HCT116 (cell line): ENCODE data around the gene GGCX.

Source experiments
- EZH2phosphoT487 ChIP-seq: fragments of 200-600 bp; IDR thresholded peaks from 2 replicates; pipeline ENCODE4 v1.6.1; 2018; ENCODE audit warnings: antibody characterized with exemption, borderline replicate concordance
- POLR2A ChIP-seq: IDR thresholded peaks from 2 replicates; pipeline ENCODE4 v1.7.0; 2011; ENCODE audit warnings: borderline replicate concordance; ENCODE audit not compliant: insufficient read depth, insufficient read length; ENCODE audit errors: extremely low read depth
- POLR2AphosphoS5 ChIP-seq: IDR thresholded peaks from 2 replicates; pipeline ENCODE4 v1.6.1; 2011; ENCODE audit warnings: mild to moderate bottlenecking, low read depth, low read length, moderate library complexity
- SIN3A ChIP-seq: IDR thresholded peaks from 2 replicates; pipeline ENCODE4 v1.6.1; 2012; ENCODE audit warnings: low read depth
- TCF7L2 ChIP-seq: IDR thresholded peaks from 2 replicates; pipeline ENCODE4 v1.7.0; 2011; ENCODE audit warnings: borderline replicate concordance, inconsistent platforms; ENCODE audit not compliant: insufficient read depth, insufficient read length; ENCODE audit errors: extremely low read depth
- ZFX ChIP-seq: fragments of 450-650 bp; IDR thresholded peaks from 2 replicates; pipeline ENCODE4 v1.6.1; 2017
- ZNF274 ChIP-seq: fragments of 200-500 bp; sonication (Bioruptor generic); IDR thresholded peaks from 2 replicates; pipeline ENCODE4 v1.6.1; 2014; ENCODE audit warnings: mild to moderate bottlenecking, low read depth, low read length, inconsistent platforms
- TF ChIP-seq, protein P1 (sequence below): IDR thresholded peaks from 2 replicates; pipeline ENCODE4 v1.6.1; 2012
- TF ChIP-seq, protein P2 (sequence below), 3 experiments: fragments of 200-600 bp in 1 of 3; sonication (generic) in 1 of 3; IDR thresholded peaks in 2 of 3; conservative IDR thresholded peaks in 1 of 3; 2 replicates each; pipeline ENCODE4 v1.5.1; 2012 to 2017; ENCODE audit warnings: low read depth in 2 of 3, low read length in 2 of 3, antibody characterized with exemption in 1 of 3, borderline replicate concordance in 1 of 3, control low read depth in 1 of 3, mild to moderate bottlenecking in 1 of 3, mixed read lengths in 1 of 3, mixed run types in 1 of 3, moderate library complexity in 1 of 3; ENCODE audit not compliant: insufficient read depth in 1 of 3

DNA sequence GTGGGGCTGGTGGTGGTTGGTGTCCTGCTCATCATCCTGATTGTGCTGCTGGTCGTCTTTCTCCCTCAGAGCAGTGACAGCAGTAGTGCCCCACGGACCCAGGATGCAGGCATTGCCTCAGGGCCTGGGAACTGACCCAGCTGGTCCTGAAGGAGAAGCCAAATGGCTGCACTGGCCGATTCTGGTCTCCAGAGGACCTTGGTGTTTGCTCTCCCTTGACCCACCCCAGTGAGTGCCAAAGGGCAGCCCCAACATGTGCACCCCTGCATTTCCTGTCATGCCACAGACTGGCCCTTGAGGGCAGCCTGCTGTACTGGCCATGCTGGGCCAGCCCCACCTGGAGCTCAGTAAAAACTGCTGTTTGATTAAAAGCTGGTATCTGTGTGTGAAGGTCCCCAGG is 31.7 kb upstream of the GGCX start:
- TF ChIP-seq, protein P1, sequence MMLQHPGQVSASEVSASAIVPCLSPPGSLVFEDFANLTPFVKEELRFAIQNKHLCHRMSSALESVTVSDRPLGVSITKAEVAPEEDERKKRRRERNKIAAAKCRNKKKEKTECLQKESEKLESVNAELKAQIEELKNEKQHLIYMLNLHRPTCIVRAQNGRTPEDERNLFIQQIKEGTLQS: no peak
- TF ChIP-seq TCF7L2 (no peak), POLR2AphosphoS5 (no peak), EZH2phosphoT487 (no peak), SIN3A (no peak), ZFX (no peak), ZNF274 (no peak), POLR2A (no peak)
- TF ChIP-seq, protein P2, sequence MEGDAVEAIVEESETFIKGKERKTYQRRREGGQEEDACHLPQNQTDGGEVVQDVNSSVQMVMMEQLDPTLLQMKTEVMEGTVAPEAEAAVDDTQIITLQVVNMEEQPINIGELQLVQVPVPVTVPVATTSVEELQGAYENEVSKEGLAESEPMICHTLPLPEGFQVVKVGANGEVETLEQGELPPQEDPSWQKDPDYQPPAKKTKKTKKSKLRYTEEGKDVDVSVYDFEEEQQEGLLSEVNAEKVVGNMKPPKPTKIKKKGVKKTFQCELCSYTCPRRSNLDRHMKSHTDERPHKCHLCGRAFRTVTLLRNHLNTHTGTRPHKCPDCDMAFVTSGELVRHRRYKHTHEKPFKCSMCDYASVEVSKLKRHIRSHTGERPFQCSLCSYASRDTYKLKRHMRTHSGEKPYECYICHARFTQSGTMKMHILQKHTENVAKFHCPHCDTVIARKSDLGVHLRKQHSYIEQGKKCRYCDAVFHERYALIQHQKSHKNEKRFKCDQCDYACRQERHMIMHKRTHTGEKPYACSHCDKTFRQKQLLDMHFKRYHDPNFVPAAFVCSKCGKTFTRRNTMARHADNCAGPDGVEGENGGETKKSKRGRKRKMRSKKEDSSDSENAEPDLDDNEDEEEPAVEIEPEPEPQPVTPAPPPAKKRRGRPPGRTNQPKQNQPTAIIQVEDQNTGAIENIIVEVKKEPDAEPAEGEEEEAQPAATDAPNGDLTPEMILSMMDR (IDR thresholded peaks at IDR 0.05 in 2 of 3, conservative IDR thresholded peaks at IDR 0.05 in 1 of 3; ENCODE audit: borderline replicate concordance in 1 of 3, insufficient read depth in 1 of 3, low read depth in 2 of 3, low read length in 2 of 3): no peak
